ENCODE results near the gene SLC22A16.

SLC22A16 gene

DNA sequence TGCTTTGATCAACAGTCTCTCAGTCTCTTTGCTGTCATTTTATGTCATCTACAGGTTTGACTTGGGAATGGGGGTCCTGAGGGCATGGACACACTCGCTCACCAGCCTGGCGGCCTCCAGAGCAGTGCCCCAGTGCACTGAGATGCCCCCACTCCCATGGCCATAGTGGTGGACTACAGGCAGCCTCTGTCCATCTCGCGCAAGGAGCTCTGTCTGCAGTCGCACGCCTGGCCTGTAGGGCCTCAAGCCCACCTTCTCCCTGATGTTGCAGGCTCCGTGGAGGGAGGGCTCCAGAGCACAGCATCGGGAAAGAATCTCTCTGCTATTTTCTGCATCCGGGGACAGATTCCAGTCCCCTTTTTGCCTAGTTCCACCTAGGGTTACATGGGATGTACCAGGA lies 83.7 kb downstream of the SLC22A16 start:
- in situ Hi-C loops (cut with HindIII; ENCODE audit: low sequenced_read_pairs) = no loop called here
- TF ChIP-seq, protein P1, sequence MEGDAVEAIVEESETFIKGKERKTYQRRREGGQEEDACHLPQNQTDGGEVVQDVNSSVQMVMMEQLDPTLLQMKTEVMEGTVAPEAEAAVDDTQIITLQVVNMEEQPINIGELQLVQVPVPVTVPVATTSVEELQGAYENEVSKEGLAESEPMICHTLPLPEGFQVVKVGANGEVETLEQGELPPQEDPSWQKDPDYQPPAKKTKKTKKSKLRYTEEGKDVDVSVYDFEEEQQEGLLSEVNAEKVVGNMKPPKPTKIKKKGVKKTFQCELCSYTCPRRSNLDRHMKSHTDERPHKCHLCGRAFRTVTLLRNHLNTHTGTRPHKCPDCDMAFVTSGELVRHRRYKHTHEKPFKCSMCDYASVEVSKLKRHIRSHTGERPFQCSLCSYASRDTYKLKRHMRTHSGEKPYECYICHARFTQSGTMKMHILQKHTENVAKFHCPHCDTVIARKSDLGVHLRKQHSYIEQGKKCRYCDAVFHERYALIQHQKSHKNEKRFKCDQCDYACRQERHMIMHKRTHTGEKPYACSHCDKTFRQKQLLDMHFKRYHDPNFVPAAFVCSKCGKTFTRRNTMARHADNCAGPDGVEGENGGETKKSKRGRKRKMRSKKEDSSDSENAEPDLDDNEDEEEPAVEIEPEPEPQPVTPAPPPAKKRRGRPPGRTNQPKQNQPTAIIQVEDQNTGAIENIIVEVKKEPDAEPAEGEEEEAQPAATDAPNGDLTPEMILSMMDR (IDR thresholded peaks at IDR 0.05; ENCODE audit: low read depth, low read length) = no peak
- H3K4me3 ChIP-seq (ENCODE audit: low read depth, low read length) = no peak overlapping the region
- no peak for DNase-seq (ENCODE audit: low read depth, low spot score)

DNA sequence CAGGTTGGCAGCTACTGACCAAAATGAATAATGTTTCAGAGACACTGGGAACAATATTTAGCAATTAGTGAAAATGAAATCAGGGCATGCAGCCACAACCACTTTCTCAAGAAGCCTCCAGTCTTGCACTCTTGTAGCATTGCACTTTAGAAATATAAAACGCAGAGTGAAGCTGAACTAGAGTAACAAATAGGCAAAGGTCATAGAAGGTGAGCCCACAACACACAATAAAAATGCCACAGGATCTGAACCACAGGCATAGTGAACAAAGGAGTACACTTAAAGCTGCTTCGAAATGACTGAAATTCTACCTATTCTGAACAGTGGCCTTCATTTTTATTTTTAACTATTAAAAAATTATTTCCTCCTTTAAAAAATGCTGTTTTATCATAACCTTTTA lies 86.0 kb downstream of the SLC22A16 start:
- TF ChIP-seq, protein P1 (IDR thresholded peaks at IDR 0.05; ENCODE audit: low read depth, low read length) = no peak
- in situ Hi-C loops (cut with HindIII; ENCODE audit: low sequenced_read_pairs) = no loop called here
- H3K4me3 ChIP-seq (ENCODE audit: low read depth, low read length) = no peak overlapping the region
- DNase-seq (ENCODE audit: low read depth, low spot score) = no peak

DNA sequence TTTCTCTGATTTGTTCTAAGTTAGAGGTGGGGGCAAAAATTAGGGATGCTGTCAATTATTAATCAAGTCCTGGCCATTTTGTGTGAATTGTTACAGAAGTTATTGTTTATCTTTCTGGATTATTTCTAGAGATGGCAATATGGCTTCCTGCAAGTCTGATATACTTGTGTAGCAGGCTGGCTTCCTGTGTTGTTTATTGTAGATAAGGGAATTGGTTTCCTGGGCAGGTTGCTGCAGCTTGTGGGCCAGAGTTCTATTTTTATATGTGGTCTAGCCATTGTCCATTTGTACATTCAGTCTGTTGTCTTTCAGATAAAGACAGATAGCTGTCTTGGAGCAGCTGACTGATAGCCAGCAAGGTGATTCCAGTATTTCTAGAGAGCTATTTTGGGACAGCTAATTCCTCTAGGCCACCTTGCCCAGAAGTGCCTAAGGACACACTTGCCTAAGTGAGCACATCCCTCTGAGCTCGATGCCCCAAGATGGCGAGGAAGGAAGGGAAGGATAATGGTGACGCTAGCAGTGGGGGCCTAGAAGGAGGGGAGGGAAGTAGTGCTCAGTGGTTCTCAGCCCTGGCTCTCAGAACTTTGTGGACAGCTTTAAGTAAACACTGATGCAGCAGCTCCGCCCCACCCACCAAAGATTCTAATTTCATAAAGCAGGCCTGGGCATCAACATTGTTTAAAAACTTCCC lies 86.6 kb downstream of the SLC22A16 start:
- TF ChIP-seq, protein P1 (IDR thresholded peaks at IDR 0.05; ENCODE audit: low read depth, low read length) = no peak
- no peak for DNase-seq (ENCODE audit: low read depth, low spot score)
- in situ Hi-C loops (cut with HindIII; ENCODE audit: low sequenced_read_pairs) = no loop called here
- no peak overlapping the region for H3K4me3 ChIP-seq (ENCODE audit: low read depth, low read length)

DNA sequence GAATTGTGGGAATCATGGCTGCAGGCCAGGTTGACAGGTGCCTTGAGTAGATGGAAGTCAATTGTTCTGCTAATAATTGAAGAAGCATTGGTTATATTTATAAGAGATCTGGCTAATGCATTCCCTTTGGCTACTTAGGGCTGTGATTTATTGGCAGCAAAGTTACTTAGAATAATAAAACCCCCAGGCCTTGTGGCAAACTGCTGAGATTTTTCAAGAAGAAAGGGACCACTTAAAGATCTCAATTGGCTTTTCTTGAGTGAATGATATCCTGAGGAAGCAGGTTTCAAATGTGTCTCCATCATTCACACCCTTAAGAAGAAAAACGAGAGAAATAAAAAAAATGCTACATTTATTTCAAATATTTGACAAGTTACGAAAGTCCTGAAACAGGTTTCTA lies 88.4 kb downstream of the SLC22A16 start:
- TF ChIP-seq, protein P1 (IDR thresholded peaks at IDR 0.05; ENCODE audit: low read depth, low read length) = no peak
- no peak overlapping the region for H3K4me3 ChIP-seq (ENCODE audit: low read depth, low read length)
- in situ Hi-C loops (cut with HindIII; ENCODE audit: low sequenced_read_pairs) = no loop called here
- DNase-seq (ENCODE audit: low read depth, low spot score) = no peak

DNA sequence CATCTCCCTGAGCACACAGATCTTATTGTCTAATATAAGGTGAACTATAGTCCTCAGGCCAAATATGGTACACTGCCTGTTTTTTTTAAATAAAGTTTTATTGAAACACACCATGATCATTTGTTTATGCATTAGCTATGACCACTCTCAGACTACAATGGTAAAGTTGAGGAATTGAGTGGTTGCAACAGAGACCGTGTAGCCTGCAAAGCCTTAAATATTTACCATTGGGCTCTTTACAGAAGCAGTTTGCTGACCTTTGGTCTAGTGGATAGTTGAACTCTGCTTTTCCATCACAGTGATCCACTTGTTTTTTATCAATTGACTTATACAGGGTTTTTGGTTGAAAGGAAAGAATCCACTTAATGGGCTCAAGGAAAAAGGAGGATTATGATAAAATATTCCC lies 91.0 kb downstream of the SLC22A16 start:
- in situ Hi-C loops (cut with HindIII; ENCODE audit: low sequenced_read_pairs) = no loop called here
- DNase-seq (ENCODE audit: low read depth, low spot score) = no peak
- TF ChIP-seq, protein P1 (IDR thresholded peaks at IDR 0.05; ENCODE audit: low read depth, low read length) = no peak
- no peak overlapping the region for H3K4me3 ChIP-seq (ENCODE audit: low read depth, low read length)

DNA sequence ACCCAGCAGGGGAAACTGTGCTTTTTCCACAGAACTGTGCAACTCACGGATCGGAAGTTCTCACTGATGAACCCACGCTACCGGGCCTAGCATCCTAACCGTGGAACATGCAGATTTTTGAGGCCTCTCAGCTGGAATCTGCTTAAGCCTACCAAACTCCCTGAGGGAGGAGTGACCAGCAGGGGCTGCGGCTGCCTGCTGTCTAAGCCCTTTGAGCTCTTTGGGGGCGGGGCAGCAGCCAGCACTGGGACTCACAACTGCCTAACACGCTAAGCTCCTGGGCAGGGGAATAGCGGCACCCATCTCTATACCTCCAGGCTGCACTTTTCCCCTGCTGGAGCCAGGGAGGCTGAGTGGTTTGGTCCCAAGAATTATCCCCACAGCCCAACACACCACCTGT lies 97.9 kb downstream of the SLC22A16 start:
- TF ChIP-seq, protein P1 (IDR thresholded peaks at IDR 0.05; ENCODE audit: low read depth, low read length) = no peak
- no peak overlapping the region for H3K4me3 ChIP-seq (ENCODE audit: low read depth, low read length)
- DNase-seq (ENCODE audit: low read depth, low spot score) = no peak
- in situ Hi-C loops (cut with HindIII; ENCODE audit: low sequenced_read_pairs) = no loop called here
